GM21786 (cell line): Measurements from ENCODE around the gene SMARCB1.

Experiments
- ATAC-seq: cut with Tn5 transposase; IDR thresholded peaks from one replicate; pipeline ENCODE4 v1.9.1; 2021; ENCODE audit not compliant: unreplicated experiment

The SMARCB1 gene

DNA sequence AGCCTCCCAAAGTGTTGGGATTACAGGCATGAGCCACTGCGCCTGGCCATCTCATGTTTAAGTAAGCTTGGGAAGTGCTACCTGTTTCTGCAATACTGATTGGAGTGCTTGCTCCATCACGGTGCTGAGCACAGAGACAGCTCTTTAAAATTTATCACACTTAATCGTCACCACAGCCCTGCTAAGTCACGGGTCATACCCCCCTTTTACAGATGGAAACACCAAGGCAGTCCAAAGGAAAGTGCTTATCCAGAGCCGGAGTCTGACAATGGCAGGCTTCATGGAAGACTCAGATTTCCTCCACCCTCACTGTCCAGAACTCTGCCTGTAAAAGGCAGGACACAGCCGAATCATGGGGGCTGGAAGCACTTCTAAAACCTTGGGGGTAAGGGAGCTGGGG, 26.7 kb upstream of the SMARCB1 start:
- no peak for ATAC-seq

DNA sequence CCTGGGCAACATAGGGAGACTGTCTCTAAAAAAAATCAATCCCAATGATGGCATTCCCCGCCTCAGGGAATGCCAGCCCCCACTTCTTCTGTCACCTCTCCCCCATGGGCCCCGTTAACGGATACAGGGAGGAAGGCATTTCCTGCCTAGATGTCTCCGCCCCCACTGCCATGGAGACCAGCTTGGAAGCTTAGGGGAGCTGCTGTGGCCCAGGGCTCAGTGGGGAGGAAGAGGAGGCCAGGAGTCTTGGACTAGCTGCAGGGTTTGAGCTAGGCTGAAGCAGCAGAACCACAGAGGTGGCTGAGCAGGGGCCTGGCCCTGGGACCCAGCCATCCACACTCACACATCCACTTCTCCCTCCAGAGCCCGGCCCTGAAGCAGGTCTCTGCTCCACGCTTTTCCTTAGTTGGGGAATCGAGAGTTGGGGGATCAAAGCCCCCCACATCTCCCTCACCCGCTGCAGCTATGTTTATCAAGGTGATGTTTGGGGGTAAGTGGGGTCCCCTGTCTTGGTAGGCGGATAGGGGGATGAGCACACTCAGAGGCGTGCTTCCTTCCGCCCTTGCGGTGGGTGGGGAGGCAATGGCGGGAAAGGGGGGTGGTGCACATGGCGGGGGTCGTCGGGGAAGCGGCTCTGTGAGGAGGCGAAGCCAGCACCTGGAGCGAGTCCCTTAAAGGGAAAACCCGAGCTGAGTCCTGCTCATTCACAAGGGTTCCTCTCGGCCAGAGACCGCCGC, 23.8 kb upstream of the SMARCB1 start, which contains the start of gene C22orf15:
Gene C22orf15, plus strand, starts transcription at position 149 of the 737 bp plus-strand sequence. Its CDS starts 317 bp downstream, at position 466.
- no peak for ATAC-seq

DNA sequence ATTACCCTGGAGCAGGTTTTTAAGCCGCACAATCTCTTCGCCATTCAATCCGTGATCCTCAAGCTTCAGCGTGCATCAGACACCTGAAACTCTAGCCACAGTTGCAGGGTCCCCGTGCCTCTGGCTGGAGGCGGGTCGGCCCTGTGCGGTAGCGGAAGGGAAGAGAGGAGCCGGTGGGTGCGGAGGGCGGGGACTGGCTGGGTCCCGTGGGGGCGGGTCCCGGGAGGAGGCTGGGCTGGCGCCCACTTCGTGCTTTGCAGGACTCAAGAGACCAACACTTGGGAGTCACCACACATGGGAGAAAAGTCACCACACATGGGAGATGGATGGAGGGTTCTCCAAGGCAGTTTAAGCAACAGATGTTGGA, 23.2 kb upstream of the SMARCB1 start:
- ATAC-seq = no peak

DNA sequence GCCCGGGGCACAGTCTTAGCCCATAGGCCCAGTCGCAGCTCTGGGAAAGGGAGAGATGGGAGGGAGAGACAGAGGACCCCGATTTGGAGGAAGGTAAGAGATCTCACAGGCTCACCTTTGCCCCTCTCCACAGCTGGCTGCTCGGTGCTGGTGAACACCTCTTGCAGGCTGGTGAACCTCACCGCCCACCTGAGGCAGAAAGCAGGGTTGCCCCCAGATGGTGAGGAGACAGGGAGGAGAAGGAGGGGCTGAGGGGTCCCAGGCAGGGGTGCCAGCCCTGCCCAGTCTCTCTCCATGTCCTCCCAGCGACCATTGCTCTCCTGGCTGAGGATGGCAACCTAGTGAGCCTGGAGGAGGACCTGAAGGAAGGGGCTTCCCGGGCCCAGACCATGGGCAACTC, 22.8 kb upstream of the SMARCB1 start:
- no peak for ATAC-seq

DNA sequence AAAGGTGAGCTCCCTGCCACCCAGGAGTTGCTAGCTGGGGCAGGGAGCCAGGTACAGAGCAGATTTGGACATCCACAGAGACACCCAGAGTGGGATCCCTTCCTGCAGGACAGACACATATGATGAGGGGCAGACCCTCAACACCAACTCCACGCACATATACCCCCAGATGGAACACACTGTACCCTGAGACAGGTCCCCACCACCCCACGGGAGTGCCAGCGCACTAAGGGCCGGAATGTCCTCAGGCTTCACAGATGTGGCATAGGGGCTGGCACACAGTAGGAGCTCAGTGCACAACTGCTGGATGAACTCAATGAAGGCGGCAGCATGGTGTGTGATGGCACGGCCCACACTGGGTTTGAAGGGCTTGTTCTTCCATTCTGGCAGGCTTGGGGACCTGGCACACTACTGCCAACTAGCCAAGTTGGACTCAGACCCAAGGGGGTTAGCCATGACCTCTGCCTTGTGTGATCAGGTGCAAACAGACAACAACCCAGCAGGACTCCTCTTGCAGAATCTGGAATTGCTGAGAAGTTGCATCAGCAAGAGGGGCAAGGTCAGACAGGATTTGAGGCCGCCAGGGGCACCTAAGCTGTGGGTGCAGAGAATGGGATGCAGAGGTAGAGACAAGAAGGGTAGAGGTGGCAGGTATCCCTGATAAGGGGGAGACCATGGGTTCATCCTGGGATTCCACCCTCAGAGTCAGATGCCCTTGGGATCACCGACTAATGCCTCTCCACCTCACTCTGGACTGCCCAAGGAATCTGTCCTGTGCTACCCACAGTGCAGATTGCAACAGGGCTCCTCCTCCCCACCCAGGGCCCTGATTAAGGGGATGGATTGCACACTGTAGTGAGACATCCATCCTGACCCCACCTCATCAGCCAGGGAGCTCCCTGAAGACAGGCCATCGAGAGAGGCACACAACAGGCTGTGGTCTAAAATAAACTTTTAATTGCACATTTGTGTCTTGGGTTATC, 21.6 kb upstream of the SMARCB1 start:
- ATAC-seq = no peak

DNA sequence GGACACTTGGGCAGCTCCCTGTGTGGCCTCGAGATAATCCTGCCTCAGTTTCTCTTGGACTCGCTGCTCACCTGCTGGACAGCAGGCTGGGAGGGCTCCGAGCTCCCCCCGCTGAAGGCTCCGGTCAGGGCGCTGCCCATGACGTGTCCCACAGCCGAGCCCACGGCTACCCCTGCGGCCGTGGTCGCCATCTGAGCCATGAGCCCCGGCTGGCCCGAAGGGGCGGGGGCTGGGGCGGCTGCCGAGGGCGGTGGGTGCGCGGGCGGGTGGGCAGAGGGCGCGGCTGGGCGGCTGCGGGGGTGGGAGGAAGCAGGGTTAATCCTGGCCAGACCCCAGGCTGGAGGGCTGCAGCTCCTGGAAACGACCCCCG, 19.5 kb upstream of the SMARCB1 start:
- ATAC-seq = no peak

DNA sequence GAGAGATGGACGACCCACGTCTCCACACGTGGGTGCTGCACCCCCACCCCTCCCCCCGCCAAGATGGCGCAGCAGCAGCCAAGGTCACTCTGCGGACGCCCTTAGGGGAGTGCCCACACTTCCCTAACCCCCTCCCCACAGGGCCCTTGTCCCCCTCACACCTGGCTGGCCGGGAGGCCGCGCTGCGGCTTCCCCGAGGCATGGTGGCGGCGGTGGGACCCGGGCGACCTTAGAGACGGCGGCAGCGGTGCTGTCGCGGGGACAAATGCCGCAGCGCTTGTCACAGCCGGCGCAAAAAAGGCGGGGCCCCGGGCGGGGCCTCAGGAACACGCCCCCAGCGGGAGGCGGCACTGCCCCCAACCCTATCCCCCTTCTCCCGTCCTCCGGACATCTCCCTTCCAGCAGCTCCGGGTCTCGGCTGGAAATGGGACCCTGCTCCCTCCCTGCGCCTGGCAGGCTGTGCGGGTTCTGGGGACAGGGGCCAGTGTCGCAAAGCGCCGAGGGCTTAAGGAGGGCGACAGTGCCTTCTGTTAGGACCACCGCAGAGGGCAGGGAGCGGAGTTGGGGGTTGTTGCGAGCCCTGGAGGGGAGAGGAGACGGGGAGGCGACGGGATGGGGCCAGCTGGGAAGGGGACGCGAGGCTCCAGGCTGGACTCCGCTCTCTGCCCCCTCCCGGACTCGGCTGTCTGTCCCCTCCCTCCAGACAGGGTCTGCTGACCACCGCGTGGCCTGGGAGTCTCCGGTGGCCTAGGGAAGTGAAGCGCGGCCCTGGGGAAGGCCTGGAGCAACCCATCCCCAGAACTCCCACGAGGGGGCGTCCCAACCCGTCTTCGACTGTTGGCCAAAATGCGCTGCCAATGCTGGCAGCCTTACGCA, 18.9 kb upstream of the SMARCB1 start, which contains the start of gene CHCHD10:
Gene CHCHD10, minus strand, starts transcription at position 300 of the 876 bp plus-strand sequence. Its CDS starts 98 bp downstream, at position 202.
- peak; percentile 51 for ATAC-seq

DNA sequence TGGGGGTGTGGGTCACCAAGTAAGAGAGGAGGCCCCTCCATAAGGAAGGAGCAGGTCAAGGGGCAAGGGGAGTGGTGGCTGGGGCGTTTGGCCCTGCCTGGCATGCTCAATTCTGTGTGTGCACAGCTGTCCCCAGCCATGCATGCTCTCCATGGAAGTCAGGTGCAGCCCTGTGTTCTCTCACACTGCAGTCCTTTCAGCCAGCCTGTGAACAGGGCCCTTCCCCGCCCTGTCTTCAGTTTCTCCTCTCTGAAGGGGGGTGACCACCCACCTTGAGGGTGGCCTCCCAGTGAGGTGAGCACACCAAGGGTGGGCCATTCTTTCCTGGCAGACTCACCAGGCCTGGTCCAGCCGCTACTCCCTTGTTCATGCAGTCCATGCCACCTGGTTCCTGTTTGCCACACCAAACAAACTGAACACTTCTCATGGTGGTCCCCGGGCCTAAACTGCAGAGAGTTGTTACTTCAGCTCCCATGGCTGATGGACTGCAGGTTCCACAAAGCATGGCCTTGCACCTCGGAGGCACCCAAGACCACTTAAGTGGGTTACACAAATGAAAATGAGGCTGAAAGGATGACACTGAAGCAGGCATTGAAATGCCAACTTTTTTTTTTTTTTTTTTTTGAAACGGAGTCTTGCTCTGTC, 17.3 kb upstream of the SMARCB1 start:
- ATAC-seq = no peak

DNA sequence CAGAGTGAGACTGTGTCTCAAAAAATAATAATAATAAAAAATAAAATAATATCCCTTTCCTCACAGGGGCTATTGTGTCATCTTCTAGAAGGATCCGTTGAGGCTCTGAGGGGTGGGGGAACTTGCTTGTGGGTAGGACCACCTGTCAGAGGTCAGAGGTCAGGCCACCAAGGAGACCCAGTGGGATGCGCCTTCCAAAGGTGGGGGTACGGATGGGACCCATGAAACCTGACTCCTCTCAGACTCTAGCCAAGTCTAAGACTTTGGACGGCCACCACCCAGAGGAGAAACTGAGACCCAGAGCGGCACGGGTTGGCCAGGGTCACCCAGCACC, 14.5 kb upstream of the SMARCB1 start:
- ATAC-seq = no peak

DNA sequence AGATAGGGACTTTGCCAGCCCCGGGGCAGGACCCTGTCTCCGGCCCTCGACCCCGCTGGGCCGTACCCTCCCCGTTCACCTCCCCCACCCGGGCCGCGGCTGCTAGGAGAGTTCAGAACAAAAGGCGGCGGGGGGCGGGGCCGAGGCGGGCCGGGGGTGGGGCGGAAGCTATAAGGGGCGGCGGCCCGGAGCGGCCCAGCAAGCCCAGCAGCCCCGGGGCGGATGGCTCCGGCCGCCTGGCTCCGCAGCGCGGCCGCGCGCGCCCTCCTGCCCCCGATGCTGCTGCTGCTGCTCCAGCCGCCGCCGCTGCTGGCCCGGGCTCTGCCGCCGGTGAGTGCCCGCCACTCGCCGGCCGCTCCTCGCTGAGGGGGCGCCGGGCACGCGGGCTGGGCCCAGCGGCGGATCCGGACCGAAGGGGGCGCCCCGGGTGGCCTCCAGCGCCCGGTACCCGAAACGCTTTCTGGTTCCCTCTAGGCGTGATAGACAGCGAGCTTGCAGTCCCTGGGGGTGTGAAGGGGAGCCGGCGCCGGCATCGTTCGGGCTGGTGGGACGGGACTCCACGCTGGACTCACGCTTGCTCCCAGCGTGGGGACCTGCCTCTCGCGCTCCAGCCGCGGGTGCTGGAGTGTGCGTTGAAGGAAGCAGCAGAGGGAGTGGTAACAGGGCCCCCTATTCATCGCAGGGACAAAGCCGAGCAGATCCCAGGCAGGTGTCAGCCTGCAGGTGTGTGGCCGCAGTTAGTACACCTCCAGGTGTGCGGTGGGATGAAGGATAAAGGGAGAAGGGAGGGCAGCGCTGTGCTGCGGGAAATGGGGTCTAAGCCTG, 13.9 kb upstream of the SMARCB1 start, which contains the start of gene MMP11:
Gene MMP11, plus strand, starts transcription at position 201 of the 825 bp plus-strand sequence. Its CDS starts 22 bp downstream, at position 223.
- no peak for ATAC-seq

DNA sequence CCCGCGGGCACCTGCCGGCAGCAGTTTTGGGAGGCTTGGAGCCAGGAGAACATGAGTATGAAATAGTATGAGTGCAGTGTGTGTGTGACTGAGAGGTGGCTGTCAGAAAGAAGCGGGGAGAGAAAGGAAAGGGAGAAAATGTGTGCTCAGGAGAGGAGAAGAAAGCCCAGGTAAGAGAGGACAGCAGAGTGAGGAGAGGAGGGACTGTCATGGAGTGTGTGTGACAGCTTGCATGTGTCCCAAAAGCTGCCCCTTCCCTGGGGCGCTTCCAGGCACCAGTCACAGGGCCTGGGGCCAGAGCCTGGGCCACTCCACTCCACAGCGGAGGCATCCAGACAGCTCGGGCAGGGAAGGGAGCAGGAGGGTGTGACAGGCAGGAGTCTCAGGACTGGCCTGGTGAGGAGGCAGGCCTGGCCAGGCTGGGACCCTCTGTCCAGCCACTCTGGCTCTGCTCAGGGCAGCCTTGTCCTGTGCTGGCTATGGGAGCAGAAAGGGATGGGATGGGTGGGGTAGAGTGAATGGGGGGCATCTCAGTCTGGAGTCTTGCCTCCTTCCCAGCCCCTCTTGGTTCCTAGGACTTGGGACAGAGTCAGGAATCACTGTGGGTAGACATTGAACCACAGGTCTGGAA, 13.2 kb upstream of the SMARCB1 start:
- no peak for ATAC-seq

DNA sequence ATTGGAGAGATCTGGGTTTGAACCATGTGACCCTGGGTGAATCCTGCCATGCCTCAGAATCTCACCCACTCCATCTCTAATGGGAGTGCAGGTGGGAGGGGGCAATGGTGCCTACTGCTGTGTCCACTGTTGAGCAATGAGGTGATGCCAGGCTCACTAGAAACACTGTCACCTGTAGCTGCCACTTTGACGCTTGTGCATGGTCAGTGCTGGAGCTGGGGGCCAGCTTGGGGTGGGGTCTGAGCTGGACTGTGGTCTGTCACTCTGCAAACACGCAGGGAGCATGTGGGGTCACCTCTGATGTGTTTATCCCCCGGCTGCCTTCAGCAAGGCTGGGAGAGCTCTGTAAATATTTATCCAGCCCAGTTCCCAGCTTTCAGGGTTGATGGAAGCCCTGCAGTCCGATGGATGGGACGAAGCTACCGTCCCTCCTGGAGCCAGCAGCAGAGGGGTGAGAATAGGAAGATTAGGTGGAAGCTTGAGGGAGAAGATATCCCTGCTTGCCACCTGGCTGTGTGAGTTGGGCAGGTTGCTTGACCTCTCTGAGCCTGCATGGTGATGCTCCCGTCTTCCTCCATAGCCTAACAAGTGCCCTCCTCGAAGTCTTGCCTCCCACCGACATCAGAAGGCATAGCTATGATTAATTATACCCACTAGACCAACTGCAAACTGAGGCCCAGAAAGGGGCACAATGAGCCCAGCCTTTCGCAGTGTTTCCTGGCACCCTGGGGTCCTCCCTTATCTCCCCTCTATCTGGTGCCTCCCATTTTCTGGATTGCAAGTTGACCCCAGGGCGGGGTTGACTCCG, 12.4 kb upstream of the SMARCB1 start:
- ATAC-seq = no peak

DNA sequence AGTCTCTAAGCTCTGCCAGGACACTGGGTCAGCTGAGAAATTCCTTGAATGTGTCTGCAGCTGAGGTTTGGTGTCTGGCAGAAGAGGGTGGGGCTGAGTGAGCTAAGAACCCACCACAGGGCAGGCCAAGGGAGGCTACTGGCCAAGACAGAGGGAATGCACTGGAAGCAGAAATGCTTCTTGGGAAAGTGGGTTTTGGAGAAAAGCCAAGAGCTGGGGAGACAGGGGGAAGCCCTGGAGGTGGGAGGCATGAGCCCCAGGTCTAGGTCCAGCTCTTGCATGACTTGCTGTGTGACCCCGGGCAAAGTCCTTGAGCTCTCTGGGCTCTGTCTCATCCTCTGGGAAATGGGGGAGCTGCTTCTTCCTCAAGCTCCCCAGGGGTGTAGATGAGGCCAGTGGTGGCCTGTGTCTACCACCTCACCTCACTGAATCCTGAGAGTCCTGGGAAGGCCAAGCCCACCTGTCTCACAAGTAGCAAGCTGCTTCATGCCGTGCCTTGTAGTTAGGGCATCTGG, 11.8 kb upstream of the SMARCB1 start:
- ATAC-seq = no peak

DNA sequence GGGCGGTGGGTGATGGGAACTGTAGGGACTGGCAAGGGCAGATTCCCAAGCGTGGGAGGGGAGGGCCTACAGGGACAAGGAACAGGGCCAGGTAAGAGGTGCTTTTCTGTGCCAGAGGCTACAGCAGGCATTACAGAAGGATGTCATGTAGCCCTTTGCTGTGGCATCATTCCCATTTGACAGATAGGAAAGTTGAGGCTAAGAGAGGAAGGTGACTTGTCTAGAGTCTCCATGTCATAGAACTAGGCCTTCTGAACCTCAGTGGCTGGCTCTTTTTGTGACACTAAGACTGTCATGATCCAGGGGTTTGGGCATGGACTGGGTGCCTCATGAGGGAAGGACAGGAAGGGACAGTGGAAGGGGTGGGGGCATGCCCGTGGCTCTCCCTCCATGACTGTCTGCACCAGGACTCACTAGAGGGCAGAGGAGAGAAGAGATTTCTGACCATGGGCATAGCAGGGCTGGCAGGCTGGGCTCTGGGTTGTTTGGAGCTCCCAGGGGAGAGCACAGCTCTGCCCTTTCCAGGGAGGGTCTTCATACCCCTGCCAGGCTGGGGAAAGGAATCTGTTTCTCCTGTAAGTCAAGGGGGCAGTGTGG, 10.9 kb upstream of the SMARCB1 start:
- no peak for ATAC-seq

DNA sequence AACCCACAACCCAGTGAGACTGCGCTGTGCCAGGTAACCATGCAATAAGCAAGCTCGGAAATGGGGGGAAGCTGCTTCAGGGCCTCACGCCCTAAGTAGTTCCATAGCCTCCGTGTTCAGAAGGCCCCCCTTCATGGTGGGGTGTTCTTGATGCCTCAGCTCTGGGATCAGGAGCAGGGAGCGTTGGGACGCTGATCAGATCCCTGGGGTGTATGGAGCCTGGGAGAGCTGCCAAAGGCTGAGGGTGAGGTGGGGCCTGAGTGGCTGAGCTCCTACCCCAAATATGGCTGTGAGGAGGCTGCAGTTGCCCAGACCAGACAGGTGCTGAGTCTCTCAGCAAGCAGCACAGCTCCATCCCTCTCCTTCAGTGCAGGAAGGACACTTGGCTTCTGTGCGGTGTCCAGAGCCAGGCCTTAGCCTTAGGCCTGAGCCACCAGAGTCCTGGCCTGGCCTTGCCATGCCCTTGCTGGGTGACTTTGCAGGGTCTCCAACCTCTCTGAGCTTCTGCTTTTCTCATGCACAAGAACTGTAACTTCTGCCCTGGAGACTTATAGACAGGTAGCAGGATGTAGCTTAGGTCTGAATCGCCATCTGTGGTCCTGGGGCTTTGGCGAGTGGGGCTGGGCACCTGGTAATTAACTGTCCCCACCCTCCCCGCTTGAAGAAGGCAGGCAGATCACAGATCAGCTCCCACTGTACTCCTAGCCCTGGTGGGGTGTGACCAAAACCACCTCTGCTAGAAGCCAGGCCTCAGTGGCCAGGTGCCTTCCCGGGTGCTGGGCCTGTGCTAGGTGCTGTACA, 8.8 kb upstream of the SMARCB1 start:
- no peak for ATAC-seq

DNA sequence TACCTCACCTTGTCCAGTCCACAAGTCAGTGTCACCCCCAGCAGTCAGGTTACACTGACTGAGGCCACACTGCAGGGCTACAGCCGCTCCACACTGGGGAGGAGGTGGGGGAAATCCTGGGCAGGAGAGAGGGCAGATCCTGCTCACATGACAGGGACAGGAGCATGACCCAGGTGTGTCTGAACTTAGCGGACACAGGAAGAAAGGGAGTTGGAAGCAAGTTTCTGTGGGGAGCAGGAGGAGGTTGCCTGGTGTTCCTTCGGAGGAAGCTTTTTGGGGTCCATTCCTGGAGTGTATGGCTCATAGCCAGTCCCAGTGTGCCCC, 8.2 kb upstream of the SMARCB1 start:
- no peak for ATAC-seq

DNA sequence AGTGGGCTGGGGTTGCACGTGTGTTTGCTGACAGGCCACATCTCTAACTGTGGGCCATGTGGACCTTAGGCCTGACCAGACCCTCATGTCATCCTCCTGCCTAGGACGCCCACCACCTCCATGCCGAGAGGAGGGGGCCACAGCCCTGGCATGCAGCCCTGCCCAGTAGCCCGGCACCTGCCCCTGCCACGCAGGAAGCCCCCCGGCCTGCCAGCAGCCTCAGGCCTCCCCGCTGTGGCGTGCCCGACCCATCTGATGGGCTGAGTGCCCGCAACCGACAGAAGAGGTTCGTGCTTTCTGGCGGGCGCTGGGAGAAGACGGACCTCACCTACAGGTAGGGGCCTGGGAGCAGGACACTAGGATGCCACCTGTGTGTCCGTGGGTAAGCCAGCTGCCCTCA, 7.7 kb upstream of the SMARCB1 start:
- ATAC-seq = no peak
